GM10248 (cell line): ENCODE data around the gene LAMP2.

Experiments
- CTCF ChIA-PET: fragments of 300-600 bp; sonication (Branson Sonifier 250); formaldehyde crosslinking; extraction: SDS; loops from one replicate; lab custom pipeline; 2021; ENCODE audit warnings: antibody characterized with exemption; lab: Yijun Ruan, JAX
- POLR2A ChIA-PET: fragments of 350-650 bp; sonication (Branson Sonifier 250); formaldehyde crosslinking; extraction: SDS; loops from one replicate; lab custom pipeline; 2020; ENCODE audit warnings: antibody characterized with exemption; lab: Yijun Ruan, JAX
- DNase-seq: peaks from one replicate; pipeline ENCODE4 v3.0.0; 2012; ENCODE audit errors: extremely low spot score
- CTCF ChIP-seq: IDR thresholded peaks from 2 replicates; pipeline ENCODE4 v1.5.1; 2012; ENCODE audit warnings: mild to moderate bottlenecking, low read depth; ENCODE audit errors: extremely low read depth, missing control alignments, control extremely low read depth

The LAMP2 gene

GRCh38 chrX:120468825-120469525 lies at the start of gene LAMP2:
LAMP2 (minus strand) TSS chrX:120469296; CDS start chrX:120469169, 127 bp downstream.
- POLR2A ChIA-PET, result no interaction called here

GRCh38 chrX:120517936-120518335 lies 48.8 kb upstream of the LAMP2 start:
- DNase-seq, result no peak
- ChIA-PET POLR2A (no interaction called here), CTCF (interaction anchor here (1.1 kb wide), 1 partner anchor 27 kb away, joined by 3 read pairs; no protein-coding TSS in a partner anchor)
- TF ChIP-seq CTCF, result no peak

More at GRCh38 chrX:120468825-120469525, at the start of gene LAMP2:
- TF ChIP-seq CTCF, result no peak
- DNase-seq, result peak; percentile 84
- CTCF ChIA-PET, result no interaction called here

GRCh38 chrX:120514236-120514635 lies 45.1 kb upstream of the LAMP2 start:
- peak; percentile 8 for TF ChIP-seq CTCF
- CTCF ChIA-PET, result interaction anchor here (1.2 to 1.3 kb wide), 3 partner anchors 10 to 149 kb away, joined by 3 to 5 read pairs (median 4); no protein-coding TSS in a partner anchor
- DNase-seq, result peak; percentile 12
- POLR2A ChIA-PET, result no interaction called here

GRCh38 chrX:120512627-120513026 lies 43.5 kb upstream of the LAMP2 start:
- TF ChIP-seq CTCF, result no peak
- DNase-seq, result no peak
- ChIA-PET POLR2A (no interaction called here), CTCF (no interaction called here)

- no peak for DNase-seq
- CTCF ChIA-PET, result no interaction called here
- no peak for TF ChIP-seq CTCF
- POLR2A ChIA-PET, result no interaction called here
These were observed 43.1 kb upstream of the LAMP2 start for GRCh38 chrX:120512222-120512621.

- POLR2A ChIA-PET, result no interaction called here
- DNase-seq, result no peak
- CTCF ChIA-PET, result no interaction called here
- TF ChIP-seq CTCF, result no peak
These were observed 35.5 kb upstream of the LAMP2 start for GRCh38 chrX:120504569-120504968.
